ENCODE measurements around the gene TBCC.

Gene TBCC

GRCh38 chr6:42745640-42746462, at the start of gene TBCC:
TSS of gene TBCC (minus strand) at chr6:42746103. CDS start at chr6:42746073, 30 bp downstream.
- DNase-seq (peak; percentile 92), ATAC-seq (peak; percentile 81)

- DNase-seq (no peak), ATAC-seq (no peak)
Measured at GRCh38 chr6:42795651-42796050, 49.7 kb upstream of the TBCC start.

- ATAC-seq, result no peak
- DNase-seq, result no peak
Measured at GRCh38 chr6:42791706-42792320, 45.9 kb upstream of the TBCC start.

GRCh38 chr6:42790549-42791181, 44.8 kb upstream of the TBCC start:
- DNase-seq (no peak), ATAC-seq (peak; percentile 41)

GRCh38 chr6:42788671-42789070, 42.8 kb upstream of the TBCC start:
- no peak for ATAC-seq
- DNase-seq, result no peak

GRCh38 chr6:42787063-42787472, 41.2 kb upstream of the TBCC start:
- DNase-seq (no peak), ATAC-seq (no peak)

- ATAC-seq, result no peak
- no peak for DNase-seq
Measured at GRCh38 chr6:42786525-42786985, 40.7 kb upstream of the TBCC start.

GRCh38 chr6:42784717-42785498, 39.0 kb upstream of the TBCC start:
- DNase-seq (no peak), ATAC-seq (no peak)

GRCh38 chr6:42783876-42784642, 38.2 kb upstream of the TBCC start:
- ATAC-seq (no peak), DNase-seq (no peak)

GRCh38 chr6:42783177-42783875, 37.4 kb upstream of the TBCC start:
- ATAC-seq (peak; percentile 56), DNase-seq (peak; percentile 79)

- DNase-seq, result peak; percentile 76
- peak; percentile 64 for ATAC-seq
Measured at GRCh38 chr6:42782689-42783176, 36.8 kb upstream of the TBCC start.

GRCh38 chr6:42781796-42782688, 36.1 kb upstream of the TBCC start, which contains the start of gene BICRAL:
TSS of gene BICRAL (plus strand) at chr6:42782052. CDS start at chr6:42822023, 39,971 bp downstream.
- ATAC-seq (peak; percentile 25), DNase-seq (peak; percentile 83)

GRCh38 chr6:42781546-42781795, 35.6 kb upstream of the TBCC start:
- no peak for DNase-seq
- no peak for ATAC-seq

GRCh38 chr6:42779521-42779920, 33.6 kb upstream of the TBCC start:
- DNase-seq (no peak), ATAC-seq (no peak)

GRCh38 chr6:42778122-42778521, 32.2 kb upstream of the TBCC start:
- ATAC-seq (no peak), DNase-seq (no peak)

- DNase-seq, result no peak
Measured at GRCh38 chr6:42777126-42777822, 31.4 kb upstream of the TBCC start.

GRCh38 chr6:42774821-42775487, 29.1 kb upstream of the TBCC start:
- peak; percentile 58 for DNase-seq

More at GRCh38 chr6:42777126-42777822, 31.4 kb upstream of the TBCC start:
- ATAC-seq, result no peak

GRCh38 chr6:42774201-42774600, 28.3 kb upstream of the TBCC start:
- ATAC-seq (peak; percentile 37), DNase-seq (peak; percentile 45)

More at GRCh38 chr6:42774821-42775487, 29.1 kb upstream of the TBCC start:
- ATAC-seq, result peak; percentile 78

Measured in stimulated activated naive CD8-positive, alpha-beta T cell treated with anti-CD3 and anti-CD28 coated beads, Interleukin-15, Interleukin-2, amounts not matched to agents 100 U/mL and 50 U/mL, for 24 hours (primary cell).